GM12865 (cell line): ENCODE measurements around the gene ETFA.
A peak's percentile ranks its signal among the peaks of the same experiment; 100 is the strongest.
"Not testable (repeated sequence)": the region's sequence is repeated elsewhere in the genome, so short reads cannot be mapped to it uniquely, and the experiment has no call there.

Experiments used
- DNase-seq: peaks from one replicate; pipeline ENCODE4 v3.0.0; 2010; ENCODE audit warnings: low read depth
- H3K4me3 ChIP-seq: 2 replicates; pipeline ENCODE4 v1.5.1; 2011; ENCODE audit warnings: mild to moderate bottlenecking, low read depth, low read length, control low read depth
- TF ChIP-seq, protein P1 (sequence below): IDR thresholded peaks from 2 replicates; pipeline ENCODE4 v1.5.1; 2011; ENCODE audit warnings: low read length, control low read depth, low read depth, inconsistent platforms; ENCODE audit not compliant: insufficient read depth; ENCODE audit errors: missing control alignments

Gene ETFA

DNA sequence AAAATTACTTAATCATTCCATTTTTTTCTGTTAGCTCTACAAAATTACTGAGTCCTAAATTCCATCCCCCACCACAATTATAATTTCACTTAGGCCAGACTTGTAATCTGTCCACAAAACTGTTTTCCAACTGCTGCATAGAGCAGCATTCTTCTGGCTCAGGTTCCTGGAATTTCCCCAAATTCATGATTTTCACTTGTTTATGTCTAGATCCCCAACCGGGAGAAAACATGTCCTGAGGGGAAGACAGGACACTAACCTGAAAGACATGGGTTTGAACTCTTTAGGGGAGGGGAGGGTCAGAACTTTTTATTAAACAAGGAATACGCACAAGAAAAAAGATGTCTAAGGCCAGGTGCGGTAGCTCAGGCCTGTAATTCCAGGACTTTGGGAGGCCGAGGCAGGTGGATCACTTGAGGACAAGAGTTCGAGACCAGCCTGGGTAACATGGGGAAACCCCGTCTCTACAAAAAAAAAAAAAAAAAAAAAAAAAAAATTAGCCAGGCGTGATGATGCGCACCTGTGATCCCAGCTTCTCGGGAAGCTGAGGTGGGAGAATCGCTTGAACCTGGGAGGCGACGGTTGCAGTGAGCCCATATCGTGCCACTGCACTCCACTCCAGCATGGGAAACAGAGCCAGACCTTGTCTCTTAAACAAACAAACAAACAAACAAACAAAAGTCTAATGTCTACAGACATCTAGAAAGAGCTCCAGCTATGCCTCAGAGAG is 1.5 kb downstream of the ETFA start:
- H3K4me3 ChIP-seq = peak overlapping the region; percentile 73
- TF ChIP-seq, protein P1, sequence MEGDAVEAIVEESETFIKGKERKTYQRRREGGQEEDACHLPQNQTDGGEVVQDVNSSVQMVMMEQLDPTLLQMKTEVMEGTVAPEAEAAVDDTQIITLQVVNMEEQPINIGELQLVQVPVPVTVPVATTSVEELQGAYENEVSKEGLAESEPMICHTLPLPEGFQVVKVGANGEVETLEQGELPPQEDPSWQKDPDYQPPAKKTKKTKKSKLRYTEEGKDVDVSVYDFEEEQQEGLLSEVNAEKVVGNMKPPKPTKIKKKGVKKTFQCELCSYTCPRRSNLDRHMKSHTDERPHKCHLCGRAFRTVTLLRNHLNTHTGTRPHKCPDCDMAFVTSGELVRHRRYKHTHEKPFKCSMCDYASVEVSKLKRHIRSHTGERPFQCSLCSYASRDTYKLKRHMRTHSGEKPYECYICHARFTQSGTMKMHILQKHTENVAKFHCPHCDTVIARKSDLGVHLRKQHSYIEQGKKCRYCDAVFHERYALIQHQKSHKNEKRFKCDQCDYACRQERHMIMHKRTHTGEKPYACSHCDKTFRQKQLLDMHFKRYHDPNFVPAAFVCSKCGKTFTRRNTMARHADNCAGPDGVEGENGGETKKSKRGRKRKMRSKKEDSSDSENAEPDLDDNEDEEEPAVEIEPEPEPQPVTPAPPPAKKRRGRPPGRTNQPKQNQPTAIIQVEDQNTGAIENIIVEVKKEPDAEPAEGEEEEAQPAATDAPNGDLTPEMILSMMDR = no peak
- no peak for DNase-seq

DNA sequence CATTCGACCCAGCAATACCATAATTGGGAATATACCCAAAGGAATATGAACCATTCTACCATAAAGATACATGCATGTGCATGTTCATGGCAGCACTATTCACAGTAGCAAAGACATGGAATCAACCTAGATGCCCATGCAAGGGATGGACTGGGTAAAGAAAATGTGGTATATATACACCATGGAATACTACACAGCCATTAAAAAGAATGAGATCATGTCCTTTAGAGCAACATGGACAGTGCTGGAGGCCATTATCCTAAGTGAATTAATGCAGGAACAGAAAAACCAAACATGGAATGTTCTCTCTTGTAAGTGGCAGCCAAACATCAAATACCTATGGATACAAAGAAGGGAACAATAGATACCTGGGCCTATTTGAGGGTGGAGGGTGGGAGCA is 7.4 kb downstream of the ETFA start:
- DNase-seq = no peak
- no peak overlapping the region for H3K4me3 ChIP-seq
- TF ChIP-seq, protein P1 = no peak

DNA sequence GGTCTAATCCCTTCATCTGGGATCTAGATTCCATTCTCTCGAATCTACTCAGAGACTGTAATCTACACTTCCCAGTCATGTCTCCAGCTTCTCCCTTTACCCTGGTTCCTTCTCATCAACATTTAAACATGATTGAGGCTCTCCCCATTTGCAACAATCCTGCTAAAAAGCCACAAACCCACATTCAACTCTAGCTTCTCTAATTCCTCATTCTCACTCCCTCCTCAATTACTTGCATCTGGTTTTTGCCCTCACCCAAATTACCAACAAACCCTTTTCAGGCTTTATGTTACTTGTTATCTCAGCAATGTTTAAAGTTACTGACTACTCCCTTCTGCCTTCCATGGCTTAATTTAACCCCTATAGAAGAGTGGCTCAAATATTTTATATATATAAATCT is 11.5 kb downstream of the ETFA start:
- DNase-seq = no peak
- TF ChIP-seq, protein P1 = no peak
- no peak overlapping the region for H3K4me3 ChIP-seq

- TF ChIP-seq, protein P1 = no peak
- H3K4me3 ChIP-seq = no peak overlapping the region
- no peak for DNase-seq
Observed at GRCh38 chr15:76298986-76299385, 12.3 kb downstream of the ETFA start.

DNA sequence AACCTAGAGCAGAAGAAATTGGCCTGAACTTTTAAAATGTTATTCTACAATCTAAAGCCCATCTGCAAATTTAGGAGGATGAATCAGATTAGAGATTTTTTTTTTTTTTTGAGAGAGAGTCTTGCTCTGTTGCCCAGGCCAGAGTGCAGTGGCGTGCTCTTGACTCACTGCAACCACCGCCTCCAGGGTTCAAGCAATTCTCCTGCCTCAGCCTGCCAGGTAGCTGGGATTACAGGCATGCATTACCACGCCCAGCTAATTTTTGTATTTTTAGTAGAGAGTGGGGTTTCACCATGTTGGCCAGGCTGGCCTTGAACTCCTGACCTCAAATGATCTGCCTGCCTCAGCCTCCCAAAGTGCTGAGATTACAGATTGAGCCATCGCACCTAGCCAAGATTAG is 13.3 kb downstream of the ETFA start:
- not testable (repeated sequence) for DNase-seq, H3K4me3 ChIP-seq

DNA sequence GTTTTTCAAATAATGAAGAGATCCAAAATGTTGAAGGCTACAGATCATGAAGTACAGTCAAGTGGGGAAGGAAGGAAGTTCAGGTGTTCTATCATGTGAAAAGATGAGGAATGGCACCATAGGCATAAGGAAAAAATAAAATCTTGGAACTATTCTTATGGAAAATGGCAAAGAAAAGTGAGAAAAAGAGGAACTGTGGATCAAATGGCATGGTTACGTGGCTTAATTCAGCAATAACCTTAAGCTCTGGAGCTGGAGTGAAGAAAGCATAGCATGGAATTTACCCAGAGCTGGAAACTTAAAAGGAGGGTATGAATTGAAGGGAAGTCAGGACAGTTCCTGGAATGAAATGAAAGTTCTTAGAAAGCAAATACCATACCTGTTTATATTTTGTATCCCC is 14.4 kb downstream of the ETFA start:
- TF ChIP-seq, protein P1 = no peak
- no peak overlapping the region for H3K4me3 ChIP-seq
- DNase-seq = no peak

- not testable (repeated sequence) for H3K4me3 ChIP-seq
Observed at GRCh38 chr15:76294463-76294862, 16.8 kb downstream of the ETFA start.

DNA sequence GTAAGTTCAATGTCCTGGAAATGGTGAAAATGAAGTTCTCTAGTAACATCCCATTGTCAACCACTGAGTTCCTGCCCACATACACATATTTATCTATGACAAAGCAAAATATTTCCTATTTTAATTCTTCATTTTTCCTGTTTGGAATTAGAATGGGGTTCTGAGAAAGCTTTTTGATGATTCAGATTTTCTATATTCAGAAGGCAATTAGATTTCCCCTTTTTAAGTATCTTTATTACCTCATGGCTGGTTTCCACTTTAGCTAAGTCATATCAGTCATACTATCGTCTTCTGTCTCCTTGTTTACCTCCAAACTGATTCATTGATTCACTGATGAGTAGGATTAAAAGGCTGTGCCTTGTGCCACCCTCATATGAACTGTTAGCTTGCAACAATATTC is 17.9 kb downstream of the ETFA start:
- TF ChIP-seq, protein P1 = no peak
- DNase-seq = no peak
- H3K4me3 ChIP-seq = no peak overlapping the region

More at GRCh38 chr15:76294463-76294862, 16.8 kb downstream of the ETFA start:
- DNase-seq = not testable (repeated sequence)
